GM23338 (cell line): ENCODE data around the gene SCUBE2. TPM values are rescaled to one million over a fixed set of nuclear protein-coding genes. Genes with fewer than 3 reads are reported as not detected.

Source experiments
- ATAC-seq: fragments of 200-7000 bp; cut with Tn5 transposase; 3 replicates; pipeline ENCODE4 v1.9.1; 2020
- DNase-seq: peaks from one replicate; pipeline ENCODE4 v3.0.0-alpha.2; 2015; ENCODE audit warnings: low spot score
- H2AFZ ChIP-seq: fragments of 200-600 bp; sonication (generic); 2 replicates; pipeline ENCODE4 v1.8.0; 2016; ENCODE audit warnings: antibody characterized with exemption, mild to moderate bottlenecking, moderate library complexity
- H3F3A ChIP-seq: fragments of 200-600 bp; sonication (generic); replicated peaks from 2 replicates; pipeline ENCODE4 v1.8.0; 2017; ENCODE audit warnings: antibody characterized with exemption, mixed run types, low read depth
- H3K27ac ChIP-seq: fragments of 200-600 bp; sonication (generic); 2 replicates; pipeline ENCODE4 v1.6.1; 2016; ENCODE audit warnings: low read depth
- H3K27me3 ChIP-seq: fragments of 200-600 bp; sonication (generic); 2 replicates; pipeline ENCODE4 v1.8.0; 2016; ENCODE audit warnings: mild to moderate bottlenecking, mixed run types, moderate library complexity; ENCODE audit not compliant: insufficient read depth
- H3K36me3 ChIP-seq: fragments of 200-600 bp; sonication (generic); 2 replicates; pipeline ENCODE4 v1.8.0; 2016; ENCODE audit warnings: mild to moderate bottlenecking; ENCODE audit not compliant: insufficient read depth
- H3K4me1 ChIP-seq: fragments of 200-600 bp; sonication (generic); 2 replicates; pipeline ENCODE4 v1.8.0; 2016; ENCODE audit warnings: mild to moderate bottlenecking, moderate library complexity; ENCODE audit not compliant: insufficient read depth
- H3K4me2 ChIP-seq: fragments of 200-600 bp; sonication (generic); 2 replicates; pipeline ENCODE4 v1.7.1; 2017; ENCODE audit warnings: mixed run types
- H3K4me3 ChIP-seq: fragments of 200-600 bp; sonication (generic); 2 replicates; pipeline ENCODE4 v1.6.1; 2016; ENCODE audit warnings: mixed run types
- H3K79me2 ChIP-seq: fragments of 200-600 bp; sonication (generic); replicated peaks from 2 replicates; pipeline ENCODE4 v1.8.0; 2017; ENCODE audit warnings: mild to moderate bottlenecking; ENCODE audit not compliant: insufficient read depth
- H3K9me2 ChIP-seq: fragments of 200-600 bp; sonication (generic); 2 replicates; pipeline ENCODE4 v1.8.0; 2017; ENCODE audit not compliant: insufficient read depth
- H4K20me1 ChIP-seq: fragments of 200-600 bp; sonication (generic); replicated peaks from 2 replicates; pipeline ENCODE4 v1.8.0; 2017; ENCODE audit warnings: mild to moderate bottlenecking; ENCODE audit not compliant: insufficient read depth
- H3K27ac Mint-ChIP-seq: 2 replicates; pipeline ENCODE4 v1.8.0; 2020; ENCODE audit warnings: inconsistent platforms, mild to moderate bottlenecking, moderate library complexity, mixed read lengths
- H3K27me3 Mint-ChIP-seq: 3 replicates; pipeline ENCODE4 v1.8.0; 2022; ENCODE audit warnings: low read depth, mild to moderate bottlenecking, moderate library complexity, mixed read lengths, inconsistent platforms; ENCODE audit not compliant: insufficient read depth, poor library complexity
- H3K36me3 Mint-ChIP-seq: 3 replicates; pipeline ENCODE4 v1.8.0; 2021; ENCODE audit warnings: low read depth, mild to moderate bottlenecking, inconsistent platforms, moderate library complexity, mixed read lengths
- H3K4me1 Mint-ChIP-seq: 3 replicates; pipeline ENCODE4 v1.8.0; 2020; ENCODE audit warnings: mild to moderate bottlenecking, inconsistent platforms, mixed read lengths
- H3K4me3 Mint-ChIP-seq: 3 replicates; pipeline ENCODE4 v1.8.0; 2021; ENCODE audit warnings: moderate library complexity, mild to moderate bottlenecking, inconsistent platforms, mixed read lengths
- H3K9me3 Mint-ChIP-seq: 3 replicates; pipeline ENCODE4 v1.8.0; 2020; ENCODE audit warnings: moderate library complexity, mild to moderate bottlenecking, inconsistent platforms, mixed read lengths
- CREB1 ChIP-seq: fragments of 250-450 bp; sonication (Bioruptor Pico); IDR thresholded peaks from 2 replicates; pipeline ENCODE4 v1.5.0; 2020; ENCODE audit warnings: low read depth, mild to moderate bottlenecking, moderate library complexity
- EZH2 ChIP-seq: fragments of 200-600 bp; sonication (generic); IDR thresholded peaks from one replicate; pipeline ENCODE4 v1.8.0; 2017; ENCODE audit warnings: antibody characterized with exemption, mild to moderate bottlenecking, low read depth; ENCODE audit not compliant: unreplicated experiment
- EZH2phosphoT487 ChIP-seq: fragments of 200-600 bp; sonication (generic); IDR thresholded peaks from one replicate; pipeline ENCODE4 v1.8.1; 2018; ENCODE audit warnings: antibody characterized with exemption; ENCODE audit not compliant: unreplicated experiment
- JUNB ChIP-seq: IDR thresholded peaks from one replicate; pipeline ENCODE4 v1.6.1; 2016; ENCODE audit warnings: antibody characterized with exemption; ENCODE audit not compliant: unreplicated experiment
- NANOG ChIP-seq: IDR thresholded peaks from 2 replicates; pipeline ENCODE4 v1.6.1; 2016; ENCODE audit warnings: antibody characterized with exemption, borderline replicate concordance
- POLR2AphosphoS5 ChIP-seq: IDR thresholded peaks from 2 replicates; pipeline ENCODE4 v1.6.1; 2016; ENCODE audit warnings: antibody characterized with exemption, low read depth
- STAT1 ChIP-seq: IDR thresholded peaks from one replicate; pipeline ENCODE4 v1.6.1; 2016; ENCODE audit warnings: antibody characterized with exemption; ENCODE audit not compliant: unreplicated experiment
- ZNF114 ChIP-seq: fragments of 250-450 bp; sonication (Bioruptor Pico); IDR thresholded peaks from 2 replicates; pipeline ENCODE4 v1.5.0; 2020; ENCODE audit warnings: mild to moderate bottlenecking, moderate library complexity
- polyA plus RNA-seq: library from polyadenylated mRNA; unstranded; fragments of >200 nt; fragmentation: Nextera tagmentation; extraction: Ambion mirVana; gene quantifications from 2 replicates; pipeline ENCODE4 v1.2.1, GENCODE V29; 2016
- total RNA-seq: library from RNA; depleted of rRNA; stranded (reverse); fragments of >200 nt; shearing (Covaris generic); gene quantifications from 2 replicates; pipeline ENCODE4 v1.2.3, GENCODE V29; 2014
- TF ChIP-seq, protein P1 (sequence below): fragments of 250-450 bp; sonication (Bioruptor Pico); IDR thresholded peaks from 2 replicates; pipeline ENCODE4 v1.5.0; 2020; ENCODE audit warnings: mild to moderate bottlenecking, moderate library complexity

Gene SCUBE2
- total and polyA plus RNA-seq, 2 experiments from 2014 or later, result 0.47 to 0.63 TPM

DNA sequence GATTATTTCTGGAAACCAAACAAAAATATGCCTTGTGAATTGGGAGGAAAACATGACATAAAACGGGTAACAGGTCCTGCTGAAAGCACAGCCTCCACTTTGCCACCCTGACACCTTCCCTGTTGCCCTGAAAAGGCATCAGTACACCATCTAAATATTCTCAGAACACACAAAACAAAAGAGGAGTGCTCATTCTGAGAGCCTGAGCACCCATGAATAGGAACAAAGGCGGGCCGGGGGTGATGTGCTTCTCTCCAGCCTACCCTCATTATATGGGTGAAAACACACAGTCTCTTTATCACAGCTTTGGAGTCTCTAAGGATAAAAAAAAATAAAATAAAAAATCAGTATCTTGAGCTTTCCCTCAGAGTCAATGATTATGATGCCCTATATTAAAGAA is 19.7 kb downstream of the SCUBE2 start:
- Histone ChIP-seq H2AFZ (no peak overlapping the region), H3K4me2 (no peak overlapping the region), H3K4me3 (no peak overlapping the region), H3F3A (no peaks in the 10 kb centered on the region), H3K9me2 (no peaks in the 10 kb centered on the region), H3K27ac (no peak overlapping the region), H3K4me1 (no peaks in the 10 kb centered on the region), H4K20me1 (no peaks in the 10 kb centered on the region), H3K36me3 (no peaks in the 10 kb centered on the region), H3K27me3 (no peaks in the 10 kb centered on the region), H3K79me2 (no peaks in the 10 kb centered on the region)
- H3K36me3 Mint-ChIP-seq, result no peaks in the 10 kb centered on the region
- DNase-seq, result no peak
- H3K27me3 Mint-ChIP-seq, result peaks cover 6% of the 10 kb centered on the region
- H3K27ac Mint-ChIP-seq, result no peak overlapping the region
- H3K4me1 Mint-ChIP-seq, result peaks cover 17% of the 10 kb centered on the region; the same call in 2 of the 3 replicates
- no peak for TF ChIP-seq EZH2
- TF ChIP-seq ZNF114 (CRISPR knock-in tag), result no peak
- no peak for TF ChIP-seq EZH2phosphoT487
- no peak for TF ChIP-seq CREB1 (CRISPR knock-in tag)
- TF ChIP-seq NANOG, result no peak
- no peak for TF ChIP-seq STAT1
- TF ChIP-seq, protein P1, sequence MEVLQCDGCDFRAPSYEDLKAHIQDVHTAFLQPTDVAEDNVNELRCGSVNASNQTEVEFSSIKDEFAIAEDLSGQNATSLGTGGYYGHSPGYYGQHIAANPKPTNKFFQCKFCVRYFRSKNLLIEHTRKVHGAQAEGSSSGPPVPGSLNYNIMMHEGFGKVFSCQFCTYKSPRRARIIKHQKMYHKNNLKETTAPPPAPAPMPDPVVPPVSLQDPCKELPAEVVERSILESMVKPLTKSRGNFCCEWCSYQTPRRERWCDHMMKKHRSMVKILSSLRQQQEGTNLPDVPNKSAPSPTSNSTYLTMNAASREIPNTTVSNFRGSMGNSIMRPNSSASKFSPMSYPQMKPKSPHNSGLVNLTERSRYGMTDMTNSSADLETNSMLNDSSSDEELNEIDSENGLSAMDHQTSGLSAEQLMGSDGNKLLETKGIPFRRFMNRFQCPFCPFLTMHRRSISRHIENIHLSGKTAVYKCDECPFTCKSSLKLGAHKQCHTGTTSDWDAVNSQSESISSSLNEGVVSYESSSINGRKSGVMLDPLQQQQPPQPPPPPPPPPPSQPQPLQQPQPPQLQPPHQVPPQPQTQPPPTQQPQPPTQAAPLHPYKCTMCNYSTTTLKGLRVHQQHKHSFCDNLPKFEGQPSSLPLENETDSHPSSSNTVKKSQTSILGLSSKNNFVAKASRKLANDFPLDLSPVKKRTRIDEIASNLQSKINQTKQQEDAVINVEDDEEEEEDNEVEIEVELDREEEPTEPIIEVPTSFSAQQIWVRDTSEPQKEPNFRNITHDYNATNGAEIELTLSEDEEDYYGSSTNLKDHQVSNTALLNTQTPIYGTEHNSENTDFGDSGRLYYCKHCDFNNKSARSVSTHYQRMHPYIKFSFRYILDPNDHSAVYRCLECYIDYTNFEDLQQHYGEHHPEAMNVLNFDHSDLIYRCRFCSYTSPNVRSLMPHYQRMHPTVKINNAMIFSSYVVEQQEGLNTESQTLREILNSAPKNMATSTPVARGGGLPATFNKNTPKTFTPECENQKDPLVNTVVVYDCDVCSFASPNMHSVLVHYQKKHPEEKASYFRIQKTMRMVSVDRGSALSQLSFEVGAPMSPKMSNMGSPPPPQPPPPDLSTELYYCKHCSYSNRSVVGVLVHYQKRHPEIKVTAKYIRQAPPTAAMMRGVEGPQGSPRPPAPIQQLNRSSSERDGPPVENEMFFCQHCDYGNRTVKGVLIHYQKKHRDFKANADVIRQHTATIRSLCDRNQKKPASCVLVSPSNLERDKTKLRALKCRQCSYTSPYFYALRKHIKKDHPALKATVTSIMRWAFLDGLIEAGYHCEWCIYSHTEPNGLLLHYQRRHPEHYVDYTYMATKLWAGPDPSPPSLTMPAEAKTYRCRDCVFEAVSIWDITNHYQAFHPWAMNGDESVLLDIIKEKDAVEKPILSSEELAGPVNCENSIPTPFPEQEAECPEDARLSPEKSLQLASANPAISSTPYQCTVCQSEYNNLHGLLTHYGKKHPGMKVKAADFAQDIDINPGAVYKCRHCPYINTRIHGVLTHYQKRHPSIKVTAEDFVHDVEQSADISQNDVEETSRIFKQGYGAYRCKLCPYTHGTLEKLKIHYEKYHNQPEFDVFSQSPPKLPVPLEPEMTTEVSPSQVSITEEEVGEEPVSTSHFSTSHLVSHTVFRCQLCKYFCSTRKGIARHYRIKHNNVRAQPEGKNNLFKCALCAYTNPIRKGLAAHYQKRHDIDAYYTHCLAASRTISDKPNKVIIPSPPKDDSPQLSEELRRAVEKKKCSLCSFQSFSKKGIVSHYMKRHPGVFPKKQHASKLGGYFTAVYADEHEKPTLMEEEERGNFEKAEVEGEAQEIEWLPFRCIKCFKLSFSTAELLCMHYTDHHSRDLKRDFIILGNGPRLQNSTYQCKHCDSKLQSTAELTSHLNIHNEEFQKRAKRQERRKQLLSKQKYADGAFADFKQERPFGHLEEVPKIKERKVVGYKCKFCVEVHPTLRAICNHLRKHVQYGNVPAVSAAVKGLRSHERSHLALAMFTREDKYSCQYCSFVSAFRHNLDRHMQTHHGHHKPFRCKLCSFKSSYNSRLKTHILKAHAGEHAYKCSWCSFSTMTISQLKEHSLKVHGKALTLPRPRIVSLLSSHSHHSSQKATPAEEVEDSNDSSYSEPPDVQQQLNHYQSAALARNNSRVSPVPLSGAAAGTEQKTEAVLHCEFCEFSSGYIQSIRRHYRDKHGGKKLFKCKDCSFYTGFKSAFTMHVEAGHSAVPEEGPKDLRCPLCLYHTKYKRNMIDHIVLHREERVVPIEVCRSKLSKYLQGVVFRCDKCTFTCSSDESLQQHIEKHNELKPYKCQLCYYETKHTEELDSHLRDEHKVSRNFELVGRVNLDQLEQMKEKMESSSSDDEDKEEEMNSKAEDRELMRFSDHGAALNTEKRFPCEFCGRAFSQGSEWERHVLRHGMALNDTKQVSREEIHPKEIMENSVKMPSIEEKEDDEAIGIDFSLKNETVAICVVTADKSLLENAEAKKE (CRISPR knock-in tag), result no peak
- no peak for TF ChIP-seq POLR2AphosphoS5
- no peak for TF ChIP-seq JUNB
- no peak overlapping the region for H3K4me3 Mint-ChIP-seq
- peak; percentile 33; the same call in 2 of the 3 replicates for ATAC-seq
- H3K9me3 Mint-ChIP-seq, result no peaks in the 10 kb centered on the region; the same call in 2 of the 3 replicates
